Measurements from ENCODE around the gene IL24.
"Not testable (repeated sequence)": the region's sequence is repeated elsewhere in the genome, so short reads cannot be mapped to it uniquely, and the experiment has no call there.

The IL24 gene

GRCh38 chr1:206904423-206905142 is 7.3 kb downstream of the IL24 start:
- no peak for DNase-seq

- DNase-seq, result no peak
These were observed 8.3 kb downstream of the IL24 start for GRCh38 chr1:206905295-206906164.

GRCh38 chr1:206907304-206907991 is 10.2 kb downstream of the IL24 start:
- no peak for DNase-seq

GRCh38 chr1:206908038-206908437 is 10.8 kb downstream of the IL24 start:
- DNase-seq, result no peak

- DNase-seq, result peak in 7 of 51 donors; percentile 9 to 41 (median 19)
These were observed 12.1 kb downstream of the IL24 start for GRCh38 chr1:206909161-206909882.

GRCh38 chr1:206909883-206910318 is 12.7 kb downstream of the IL24 start:
- DNase-seq, result no peak

- DNase-seq, result peak in 2 of 51 donors; percentile 5 to 7
These were observed 13.9 kb downstream of the IL24 start for GRCh38 chr1:206911064-206911663.

GRCh38 chr1:206912445-206913095 is 15.3 kb downstream of the IL24 start:
- peak in 36 of 51 donors; percentile 4 to 77 (median 44) for DNase-seq

GRCh38 chr1:206913766-206914537 is 16.7 kb downstream of the IL24 start:
- DNase-seq, result no peak

- no peak for DNase-seq
These were observed 17.9 kb downstream of the IL24 start for GRCh38 chr1:206915030-206915735.

- no peak for DNase-seq
These were observed 18.9 kb downstream of the IL24 start for GRCh38 chr1:206916000-206916709.

- DNase-seq, result no peak
These were observed 20.8 kb downstream of the IL24 start for GRCh38 chr1:206918076-206918475.

GRCh38 chr1:206921772-206922265 is 24.6 kb downstream of the IL24 start, which contains the start of gene FCMR:
Gene FCMR (minus strand): TSS chr1:206921941. CDS start chr1:206921854, 87 bp downstream.
- peak in 9 of 51 donors; percentile 7 to 22 (median 17) for DNase-seq

GRCh38 chr1:206922524-206922923 is 25.3 kb downstream of the IL24 start:
- no peak for DNase-seq

- no peak for DNase-seq
These were observed 26.0 kb downstream of the IL24 start for GRCh38 chr1:206923009-206923960.

- not testable (repeated sequence) for DNase-seq
These were observed 26.8 kb downstream of the IL24 start for GRCh38 chr1:206923961-206924557.
